Measurements from ENCODE around the gene HTR2B.
A peak's percentile ranks its signal among the peaks of the same experiment; 100 is the strongest.
"Not testable (repeated sequence)": the region's sequence is repeated elsewhere in the genome, so short reads cannot be mapped to it uniquely, and the experiment has no call there.

HTR2B gene

DNA sequence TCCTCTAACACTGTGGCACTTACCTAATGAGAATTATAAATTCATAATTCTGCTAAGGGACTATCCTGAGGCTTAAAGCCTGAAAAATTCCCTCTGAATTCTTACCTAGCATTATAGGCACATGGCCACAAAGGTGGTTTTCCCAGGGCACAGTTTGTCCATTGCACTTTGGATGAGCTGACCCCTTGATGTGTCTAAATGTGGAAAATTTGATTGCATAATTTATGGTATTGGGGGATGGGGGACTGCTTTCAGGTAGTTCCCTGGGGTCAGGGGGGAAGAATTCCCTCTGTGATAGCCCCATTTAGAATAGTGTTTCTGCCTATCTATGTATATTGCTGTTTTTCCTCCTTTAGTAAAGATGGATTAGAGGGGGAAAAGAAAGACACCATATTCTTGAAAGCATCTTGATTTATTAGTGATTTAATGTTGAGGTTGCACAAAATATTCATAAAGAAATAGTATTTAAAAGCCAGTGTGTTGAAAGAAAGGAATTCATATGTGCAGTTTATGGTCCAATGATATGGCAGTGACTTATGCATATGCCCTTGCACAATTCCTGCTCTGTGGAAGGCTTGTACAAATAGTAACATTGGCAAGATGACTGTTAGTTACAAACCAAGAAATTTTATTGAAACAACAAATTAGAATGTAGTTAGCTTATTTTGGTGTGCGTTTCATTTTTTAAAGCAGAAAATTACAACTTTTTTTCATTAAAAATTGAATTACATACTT, 8.7 kb upstream of the HTR2B start:
- no peak for DNase-seq (ENCODE audit: low read depth, low spot score)

DNA sequence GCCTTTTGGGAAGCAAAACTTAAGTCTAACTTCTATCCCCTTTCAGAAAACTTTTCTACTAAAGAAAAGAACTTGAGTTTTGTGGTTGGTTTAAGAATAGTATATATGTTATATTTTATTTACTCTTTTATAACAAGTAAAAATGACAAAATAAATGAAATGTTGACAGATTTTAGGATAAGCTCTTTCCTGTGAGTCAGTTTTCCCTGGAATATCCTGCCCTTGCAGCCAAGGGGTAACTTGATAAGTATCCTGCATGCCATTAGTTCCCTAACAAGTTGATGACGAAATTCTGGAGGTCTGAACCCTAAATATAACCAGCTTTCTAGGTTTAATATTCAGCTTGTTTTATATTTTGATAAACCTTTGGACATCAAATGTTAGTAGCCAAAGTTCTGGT, 7.3 kb upstream of the HTR2B start:
- no peak for DNase-seq (ENCODE audit: low read depth, low spot score)

DNA sequence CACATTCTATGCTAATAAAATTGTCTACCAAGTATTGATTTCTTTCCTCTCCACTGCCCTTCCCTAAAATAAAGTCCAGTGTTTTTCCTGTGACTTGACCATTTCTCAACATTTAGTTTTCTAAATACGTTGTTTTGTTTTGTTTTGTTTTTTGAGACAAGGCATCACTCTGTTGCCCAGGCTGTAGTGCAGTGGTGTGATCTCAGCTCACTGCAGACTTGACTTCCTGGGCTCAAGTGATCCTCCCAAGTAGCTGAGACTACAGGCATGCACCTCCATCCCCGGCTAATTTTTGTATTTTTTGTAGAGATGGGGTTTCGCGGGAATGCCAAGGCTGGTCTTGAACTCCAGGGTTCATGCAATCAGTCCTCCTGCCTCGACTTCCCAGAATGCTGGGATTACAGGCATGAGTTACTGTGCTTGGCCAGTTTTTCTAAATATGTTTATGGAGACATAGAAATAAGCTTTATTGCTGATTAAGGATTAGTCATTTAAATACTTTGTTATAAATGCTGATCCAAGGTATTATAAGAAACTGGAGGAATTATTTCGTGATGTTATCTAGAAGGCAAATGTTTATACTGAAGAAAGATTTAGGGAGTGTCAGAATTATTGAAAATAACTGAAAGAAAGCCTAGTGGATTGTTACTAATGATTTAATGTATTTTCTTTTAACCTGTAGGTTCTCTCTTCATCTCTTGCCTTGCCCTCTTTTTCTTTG, 5.7 kb upstream of the HTR2B start:
- DNase-seq (ENCODE audit: low read depth, low spot score): no peak

DNA sequence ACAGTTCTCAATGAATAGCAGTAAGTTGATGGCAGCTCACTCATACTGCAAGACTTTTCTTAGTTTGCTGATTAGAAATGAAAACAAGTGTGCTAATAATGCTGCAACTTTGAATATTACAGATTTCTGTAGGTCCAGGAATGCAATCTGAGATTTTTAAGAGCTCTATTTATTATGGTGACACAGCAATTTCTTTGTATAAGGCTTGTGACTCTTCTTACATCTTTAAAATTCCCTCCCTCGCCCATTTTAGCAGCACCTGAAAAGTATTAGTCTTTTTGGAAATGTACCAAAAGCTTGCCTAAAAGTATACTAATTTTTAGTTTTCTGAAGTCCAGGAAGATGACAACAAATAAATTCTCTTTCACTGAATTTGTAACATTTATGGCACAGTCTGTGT, 4.4 kb upstream of the HTR2B start:
- DNase-seq (ENCODE audit: low read depth, low spot score): no peak

DNA sequence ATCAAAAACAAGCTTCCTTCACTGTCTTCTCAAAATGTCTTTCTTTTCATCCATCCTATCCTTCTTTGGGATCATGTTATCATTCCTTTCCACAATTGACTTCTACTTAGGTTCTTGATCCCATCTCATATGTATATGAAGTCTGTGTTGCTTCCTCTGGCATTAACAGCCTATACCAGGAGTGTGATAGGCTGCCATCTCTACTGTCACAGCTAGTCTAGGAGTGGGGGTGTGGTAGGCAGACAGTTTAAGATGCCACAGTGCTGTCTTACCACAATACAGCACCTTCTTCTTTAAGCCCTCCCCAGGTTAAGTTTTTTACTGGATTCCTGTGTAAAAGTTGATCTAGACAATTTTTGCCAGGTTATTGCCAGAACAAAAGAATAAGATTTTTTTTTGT, 3.7 kb upstream of the HTR2B start:
- DNase-seq (ENCODE audit: low read depth, low spot score): no peak

DNA sequence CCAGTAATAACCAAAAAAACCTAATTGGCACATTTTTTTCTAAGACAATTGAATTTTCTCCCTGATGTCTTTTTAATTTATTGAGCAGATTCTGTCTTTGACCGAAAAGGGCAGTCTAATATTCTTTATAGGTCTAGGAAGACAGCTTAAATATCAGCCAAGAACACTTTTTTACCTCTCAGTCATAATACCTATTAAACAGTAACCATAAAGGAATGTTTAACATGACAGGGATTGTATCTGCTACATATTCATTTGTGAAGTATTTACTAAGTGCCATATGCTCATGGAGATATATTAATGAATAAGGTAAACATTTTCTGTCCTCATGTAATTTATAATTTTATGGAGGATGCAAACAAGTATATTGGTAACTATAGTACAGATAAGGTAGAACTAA, 3.1 kb upstream of the HTR2B start:
- no peak for DNase-seq (ENCODE audit: low read depth, low spot score)

DNA sequence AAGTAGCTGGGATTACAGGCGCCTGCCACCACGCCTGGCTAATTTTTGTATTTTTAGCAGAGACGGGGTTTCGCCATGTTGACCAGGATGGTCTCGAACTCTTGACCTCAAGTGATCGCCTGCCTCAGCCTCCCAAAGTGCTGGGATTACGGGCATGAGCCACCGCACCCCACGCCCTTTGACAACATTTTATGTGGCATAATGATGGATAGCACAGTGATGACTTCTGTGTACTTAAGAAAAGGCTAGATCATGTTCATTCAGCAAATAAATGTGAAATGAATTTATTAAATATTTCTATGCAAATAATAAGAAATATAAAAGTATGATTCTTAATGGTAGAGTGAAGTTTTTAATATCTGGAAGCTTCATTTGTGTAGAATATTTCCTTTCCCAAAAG, 2.6 kb upstream of the HTR2B start:
- no peak for DNase-seq (ENCODE audit: low read depth, low spot score)

DNA sequence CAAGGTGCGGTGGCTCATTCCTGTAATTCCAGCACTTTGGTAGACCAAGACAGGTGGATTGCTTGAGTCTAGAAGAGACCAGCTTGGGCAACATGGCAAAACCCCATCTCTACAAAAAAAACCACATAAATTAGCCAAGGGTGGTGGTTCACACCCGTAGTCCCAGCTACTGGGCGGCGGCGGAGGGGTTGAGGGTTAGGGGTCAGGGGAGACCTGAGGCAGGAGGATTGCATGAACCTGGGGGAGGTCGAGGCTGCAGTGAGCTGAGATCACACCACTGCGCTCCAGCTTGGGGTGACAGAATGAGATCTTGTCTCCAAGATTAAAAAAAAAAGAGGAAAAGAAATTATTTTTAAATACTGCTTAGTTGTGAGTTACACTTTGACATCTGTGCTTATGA, 1.3 kb upstream of the HTR2B start:
- no peak for DNase-seq (ENCODE audit: low read depth, low spot score)

DNA sequence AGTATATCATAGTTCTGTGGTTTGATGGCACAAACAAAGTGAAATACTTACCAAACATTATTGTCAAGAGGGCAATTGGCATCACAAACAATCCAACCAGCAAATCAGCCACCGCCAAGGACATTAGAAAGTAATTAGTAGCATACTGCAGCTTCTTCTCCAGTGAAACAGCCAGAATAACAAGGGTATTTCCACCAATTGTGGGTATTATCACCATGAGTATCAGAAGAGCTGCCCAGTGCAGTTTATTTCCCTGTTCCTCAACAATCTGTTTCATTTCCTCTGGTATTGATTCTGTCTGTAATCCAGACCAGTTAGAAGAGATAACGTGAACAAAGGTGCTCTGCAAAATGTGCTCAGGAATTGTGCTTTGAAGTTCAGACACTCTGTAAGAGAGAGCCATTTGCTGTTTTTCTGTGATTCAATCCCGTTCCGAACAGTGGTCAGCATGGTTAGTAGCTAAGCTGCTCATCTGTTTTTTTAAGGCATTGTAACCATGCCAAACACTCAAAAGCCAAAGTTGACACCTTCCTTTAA, 1.4 kb downstream of the HTR2B start:
- DNase-seq (ENCODE audit: low read depth, low spot score): no peak

DNA sequence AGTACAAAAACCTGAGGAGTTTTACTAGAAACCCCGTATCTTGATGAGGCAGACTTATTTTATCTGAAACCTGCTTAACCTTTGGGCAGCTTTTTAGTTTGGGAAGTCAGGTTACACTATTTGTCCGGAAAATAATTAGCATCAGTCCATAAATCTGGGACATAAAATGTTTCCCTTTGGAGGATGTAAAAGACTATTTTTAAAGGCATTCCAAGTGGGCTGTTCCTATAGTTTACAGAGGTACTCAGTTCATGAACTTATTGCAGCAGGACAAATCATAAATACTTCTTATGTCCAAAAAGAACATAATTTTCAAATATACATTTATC, 6.3 kb downstream of the HTR2B start:
- DNase-seq (ENCODE audit: low read depth, low spot score): no peak

DNA sequence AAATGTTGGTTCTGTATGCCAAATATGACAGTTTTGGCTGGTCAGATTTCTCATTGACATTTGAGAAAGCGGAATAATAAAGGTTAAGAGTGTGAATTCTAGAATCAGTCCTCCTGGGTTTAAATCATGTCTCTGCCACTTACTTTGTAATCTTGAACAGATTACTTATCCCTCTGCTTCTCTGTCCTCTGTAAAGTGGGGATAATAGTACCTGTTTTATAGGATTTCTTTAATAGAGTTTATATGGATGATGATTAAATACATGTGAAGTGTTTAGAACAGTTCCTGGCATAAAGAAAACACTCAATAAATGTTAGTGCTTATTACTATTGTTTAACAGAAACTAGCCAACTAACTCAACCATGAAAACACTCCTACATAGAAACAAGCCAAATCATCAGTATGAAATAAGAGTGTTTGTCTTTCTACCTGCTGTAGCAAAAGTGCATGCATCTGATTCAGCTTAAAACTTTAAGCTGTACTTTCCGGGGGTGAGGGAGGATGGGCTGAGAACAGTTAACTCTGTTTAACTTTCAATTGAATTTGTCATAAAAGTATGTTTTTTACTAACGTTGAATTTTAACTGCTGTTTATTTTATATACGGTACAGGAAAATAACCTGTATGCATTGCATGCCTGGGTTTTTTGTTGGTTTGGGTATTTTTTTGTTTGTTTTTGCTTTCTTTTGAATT, 6.8 kb downstream of the HTR2B start:
- DNase-seq (ENCODE audit: low read depth, low spot score): no peak

DNA sequence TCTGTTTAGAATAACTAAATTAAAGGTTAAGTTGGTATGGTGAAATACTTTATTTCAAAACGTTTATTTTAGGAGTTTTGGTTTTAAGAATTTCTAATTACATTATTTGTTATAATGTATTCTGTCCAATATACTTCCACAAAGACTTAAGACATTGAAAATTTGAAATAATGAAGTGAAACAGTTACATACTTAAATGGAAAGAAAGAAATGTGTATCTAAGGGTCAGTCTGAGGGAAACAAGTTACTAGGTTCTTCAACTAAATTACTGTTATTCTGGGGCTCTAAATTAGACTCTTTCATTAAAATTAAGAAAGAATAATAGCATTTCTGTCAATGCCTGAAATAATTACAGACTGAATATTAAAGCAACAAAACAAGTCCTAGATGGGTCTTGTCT, 7.7 kb downstream of the HTR2B start:
- no peak for DNase-seq (ENCODE audit: low read depth, low spot score)

DNA sequence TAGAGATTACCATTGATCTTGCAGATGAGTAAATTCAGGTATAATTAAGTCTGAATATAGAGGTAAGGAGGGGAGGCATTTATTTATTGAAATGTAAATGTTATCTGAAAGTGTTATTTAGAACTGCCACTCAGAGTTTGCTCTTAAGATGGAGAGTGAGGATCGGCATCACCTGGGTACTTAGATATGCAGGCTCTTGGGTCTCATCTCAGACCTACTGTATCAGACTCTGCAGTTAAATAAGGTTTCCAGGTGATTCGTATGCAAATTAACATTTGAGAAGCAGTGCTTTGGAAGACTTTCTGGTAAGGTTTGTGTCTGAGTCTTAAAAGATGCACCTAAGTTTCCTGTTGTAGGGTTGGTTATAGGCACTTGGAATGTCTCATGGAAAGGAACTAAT, 9.2 kb downstream of the HTR2B start:
- no peak for DNase-seq (ENCODE audit: low read depth, low spot score)

DNA sequence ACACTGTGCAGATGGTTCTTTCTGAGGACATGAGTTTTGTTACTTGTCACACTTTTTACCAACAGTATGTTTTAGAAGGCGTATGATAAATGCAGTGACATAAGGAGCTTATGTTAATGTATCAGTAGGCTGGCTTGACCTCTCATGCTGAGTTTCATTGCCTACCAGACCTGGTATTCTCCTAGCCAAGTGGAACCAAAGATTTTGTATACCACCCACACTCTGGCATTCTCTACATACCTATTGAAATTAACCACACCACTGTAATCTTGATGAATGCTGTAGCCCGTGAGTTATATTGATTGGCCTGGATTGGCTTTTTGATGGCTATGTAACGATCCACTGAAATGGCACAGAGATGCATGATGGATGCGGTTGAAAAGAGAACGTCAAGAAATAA, 11.4 kb downstream of the HTR2B start:
- no peak for DNase-seq (ENCODE audit: low read depth, low spot score)

DNA sequence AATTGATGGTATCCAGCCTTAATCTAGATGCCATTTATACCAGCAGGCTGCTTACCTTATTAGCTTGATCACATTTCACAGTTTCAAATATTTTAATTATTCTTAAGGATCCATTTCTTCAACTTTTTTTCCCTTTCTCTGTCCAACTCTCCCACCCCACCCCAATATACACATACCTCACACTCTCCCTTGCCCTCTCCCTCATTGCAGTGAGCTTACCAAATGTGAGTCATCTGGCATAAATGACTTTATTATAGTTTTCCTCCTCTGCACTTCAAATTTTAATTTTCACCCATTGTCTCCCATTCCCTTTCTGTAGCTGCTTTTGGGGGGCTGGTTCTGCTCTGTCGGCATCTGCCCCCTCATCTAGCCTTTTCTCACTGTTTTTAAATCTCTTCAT, 12.9 kb downstream of the HTR2B start:
- no peak for DNase-seq (ENCODE audit: low read depth, low spot score)

DNA sequence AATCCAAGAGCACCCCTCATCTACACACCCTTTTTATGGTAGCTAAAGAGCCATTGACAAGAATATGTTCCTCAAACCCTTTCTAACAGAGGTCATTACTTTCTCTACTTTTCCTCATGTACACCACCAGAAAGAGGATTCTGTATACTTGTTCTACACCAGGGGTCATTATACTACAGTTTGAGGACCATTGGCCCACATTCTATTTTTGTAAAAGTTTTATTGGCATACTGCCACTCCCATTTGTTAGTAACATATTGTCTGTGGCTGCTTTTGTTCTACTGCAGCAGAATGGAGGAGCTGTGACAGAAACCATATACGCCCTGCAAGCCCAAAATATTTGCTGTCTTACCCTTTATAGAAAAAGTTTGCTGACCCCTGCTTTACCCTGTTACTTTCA, 14.3 kb downstream of the HTR2B start:
- peak; percentile 31 for DNase-seq (ENCODE audit: low read depth, low spot score)

DNA sequence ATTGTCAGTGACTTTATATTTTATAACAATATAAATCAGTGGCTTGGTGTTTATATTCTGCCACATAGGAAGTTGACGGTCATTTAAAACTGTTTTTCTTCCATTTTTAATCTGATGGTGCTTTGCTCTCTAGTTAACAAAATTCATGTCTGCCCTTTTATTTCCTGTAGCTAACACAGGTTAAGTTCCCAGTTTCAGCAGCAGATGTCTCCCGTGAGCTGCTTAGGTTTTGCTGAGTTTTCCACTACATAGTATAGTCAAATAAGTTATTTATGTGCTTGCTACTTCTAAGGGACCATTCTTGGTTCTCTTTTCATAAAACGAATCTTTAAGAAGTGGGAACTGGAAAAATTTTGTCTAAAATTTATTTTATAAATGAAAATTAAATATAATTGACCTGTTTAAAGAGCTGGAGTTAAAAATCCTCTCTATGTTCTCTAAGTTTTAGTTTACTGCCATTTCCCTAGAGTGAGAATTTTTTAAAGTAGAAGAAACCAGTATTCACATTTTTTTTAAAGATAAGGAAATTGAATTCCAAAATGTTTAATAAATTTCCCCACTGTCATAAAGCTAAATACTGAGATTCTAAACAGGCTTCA, 20.6 kb downstream of the HTR2B start:
- peak; percentile 36 for DNase-seq (ENCODE audit: low read depth, low spot score)

DNA sequence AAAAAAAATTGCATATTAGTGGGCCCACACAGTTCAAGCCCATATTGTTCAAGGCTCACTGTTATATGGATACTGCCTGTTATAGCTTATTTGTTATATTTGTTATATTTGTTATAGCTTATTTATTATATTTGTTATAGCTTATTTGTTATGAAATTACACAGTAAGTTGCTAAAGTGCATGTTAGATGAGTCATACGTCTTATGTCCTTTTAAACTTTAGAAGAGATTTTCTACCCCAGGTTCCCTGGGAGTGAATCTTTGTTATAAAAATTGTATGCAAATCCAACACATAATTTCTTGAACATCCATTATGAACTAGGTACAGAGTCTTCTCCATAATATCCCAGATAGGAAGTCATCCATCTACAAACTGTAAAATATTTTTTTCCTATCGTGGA, 22.1 kb downstream of the HTR2B start:
- no peak for DNase-seq (ENCODE audit: low read depth, low spot score)

DNA sequence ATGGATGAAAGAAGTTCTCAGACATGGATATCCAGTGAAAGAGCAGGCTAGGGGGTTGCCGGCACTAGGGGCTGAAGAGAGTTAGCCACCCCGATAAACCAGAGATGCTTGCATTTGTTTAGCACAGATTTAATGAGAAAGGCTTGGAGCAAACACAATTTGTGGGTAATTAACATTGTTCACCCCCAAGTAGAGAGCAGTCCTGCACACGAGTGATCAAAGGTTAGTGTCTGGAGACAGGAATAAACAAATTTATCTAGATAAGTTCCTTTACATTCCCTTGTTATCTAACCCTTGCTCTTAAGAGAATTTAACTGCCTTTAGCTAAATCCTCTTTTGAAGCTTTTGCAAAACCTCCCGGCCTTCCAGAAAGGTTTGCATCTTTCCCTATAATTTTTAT, 23.9 kb downstream of the HTR2B start:
- DNase-seq (ENCODE audit: low read depth, low spot score): no peak

DNA sequence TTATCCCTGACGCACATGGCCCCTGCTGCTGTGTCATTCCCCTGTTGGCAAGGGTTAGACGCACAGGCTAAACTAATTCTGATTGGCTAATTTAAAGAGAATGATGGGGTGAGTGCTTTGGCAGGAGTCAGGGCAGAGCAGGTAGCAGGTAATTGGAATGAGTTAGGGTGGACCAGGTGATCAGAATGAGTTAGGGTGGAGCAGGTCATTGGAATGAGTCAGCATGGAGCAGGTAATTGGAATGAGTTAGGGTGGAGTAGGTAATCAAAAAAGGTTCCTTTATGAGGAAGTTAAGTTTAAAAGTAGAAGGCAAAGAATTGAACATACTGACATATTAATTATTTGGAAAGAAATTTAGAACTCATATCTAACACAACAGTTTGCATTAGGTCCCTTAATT, 24.5 kb downstream of the HTR2B start:
- not testable (repeated sequence) for DNase-seq (ENCODE audit: low read depth, low spot score)

DNA sequence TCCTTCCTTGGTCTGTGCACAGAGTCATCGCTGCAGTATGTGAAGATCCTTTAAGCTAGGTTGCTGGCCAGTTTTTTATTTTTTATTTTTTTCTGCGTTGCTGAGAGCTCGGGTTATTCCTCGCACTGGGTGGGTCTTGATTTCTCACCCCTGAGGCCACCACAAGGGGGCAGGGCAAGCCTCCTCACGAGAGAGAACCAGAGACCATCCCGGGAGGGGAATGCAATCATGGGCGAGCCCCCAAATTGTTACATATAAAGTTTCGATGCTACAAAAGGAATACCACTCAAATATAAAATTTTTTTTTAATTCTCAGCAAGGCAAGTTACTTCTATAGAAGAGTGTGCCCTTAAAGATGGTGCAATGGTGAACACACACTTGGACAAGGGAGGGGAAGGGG, 24.9 kb downstream of the HTR2B start:
- DNase-seq (ENCODE audit: low read depth, low spot score): no peak

DNA sequence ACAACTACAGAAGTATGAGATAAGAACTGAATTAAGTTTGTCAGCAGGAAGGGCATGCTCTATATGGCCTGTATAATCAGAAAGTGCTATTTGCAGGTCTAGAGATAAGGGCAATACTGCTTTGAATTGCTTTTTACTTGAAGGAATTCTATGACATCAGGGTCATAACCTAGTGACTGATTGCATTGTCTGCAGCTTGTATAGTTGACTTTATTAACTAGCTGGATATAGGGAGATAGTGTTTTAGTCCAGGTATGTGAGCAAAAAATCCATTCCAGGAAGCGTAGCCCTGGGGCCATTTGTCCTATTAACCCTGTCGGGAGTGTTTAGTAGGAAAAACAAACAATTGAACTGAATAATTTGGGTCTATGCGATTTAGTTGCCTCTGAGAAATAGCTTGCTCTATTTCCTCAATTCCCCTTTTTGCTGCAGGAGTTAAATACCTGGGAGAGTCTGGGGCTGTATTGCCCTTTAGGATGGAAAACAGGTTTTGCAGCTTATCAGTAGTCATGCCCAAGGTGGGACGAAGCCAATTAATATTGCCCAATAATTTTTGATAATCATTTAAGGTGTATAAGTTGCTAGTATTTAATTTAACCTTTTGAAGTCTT, 30.0 kb downstream of the HTR2B start:
- no peak for DNase-seq (ENCODE audit: low read depth, low spot score)
